ENCODE data around the gene RERE.

Gene RERE

GRCh38 chr1:8684590-8684989 is 132.8 kb downstream of the RERE start:
- no peak for DNase-seq

GRCh38 chr1:8682573-8682972 is 134.9 kb downstream of the RERE start:
- no peak for DNase-seq

DNA sequence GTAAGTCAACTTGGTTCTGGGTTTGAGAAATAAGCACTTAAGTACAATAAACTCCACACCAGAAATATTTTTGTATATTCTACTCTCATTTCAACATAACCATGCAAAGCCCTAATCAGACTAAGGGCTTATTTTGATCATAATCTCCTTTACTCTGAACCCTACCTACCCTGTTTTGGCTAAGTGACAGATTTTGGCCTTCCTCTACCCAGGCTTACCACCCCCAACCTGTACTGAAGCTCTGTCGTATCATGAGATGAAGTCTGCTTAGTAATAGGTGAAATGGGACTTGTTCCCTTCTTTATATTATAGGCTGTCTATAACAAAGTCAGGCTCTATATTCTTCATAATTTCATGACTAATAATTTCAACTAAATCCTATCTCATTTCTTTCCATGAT is 135.5 kb downstream of the RERE start:
- no peak for DNase-seq

GRCh38 chr1:8680664-8681650 is 136.5 kb downstream of the RERE start:
- DNase-seq = no peak

GRCh38 chr1:8679929-8680663 is 137.3 kb downstream of the RERE start:
- no peak for DNase-seq

- DNase-seq = no peak
Measured at GRCh38 chr1:8679395-8679800, 138.0 kb downstream of the RERE start.

- no peak for DNase-seq
Measured at GRCh38 chr1:8678673-8679394, 138.6 kb downstream of the RERE start.

DNA sequence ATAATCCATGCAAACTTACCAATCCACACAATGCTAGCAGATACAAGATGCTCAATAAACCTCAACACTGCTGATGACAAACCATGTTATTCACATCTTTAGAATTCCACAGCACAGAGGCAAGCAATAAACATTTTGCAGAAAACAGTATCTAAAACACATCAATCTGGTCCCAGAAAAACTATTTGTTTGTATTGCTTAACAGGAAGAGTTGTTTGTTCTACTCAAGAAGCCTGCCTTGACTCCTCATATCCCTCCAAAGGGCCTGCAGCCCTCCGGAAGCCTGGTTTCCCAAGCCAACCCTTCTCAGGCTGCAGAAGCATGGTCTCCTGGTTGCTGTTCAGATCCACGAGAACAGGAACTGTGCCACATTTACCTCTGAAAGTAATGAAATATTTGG is 139.7 kb downstream of the RERE start:
- DNase-seq = no peak

DNA sequence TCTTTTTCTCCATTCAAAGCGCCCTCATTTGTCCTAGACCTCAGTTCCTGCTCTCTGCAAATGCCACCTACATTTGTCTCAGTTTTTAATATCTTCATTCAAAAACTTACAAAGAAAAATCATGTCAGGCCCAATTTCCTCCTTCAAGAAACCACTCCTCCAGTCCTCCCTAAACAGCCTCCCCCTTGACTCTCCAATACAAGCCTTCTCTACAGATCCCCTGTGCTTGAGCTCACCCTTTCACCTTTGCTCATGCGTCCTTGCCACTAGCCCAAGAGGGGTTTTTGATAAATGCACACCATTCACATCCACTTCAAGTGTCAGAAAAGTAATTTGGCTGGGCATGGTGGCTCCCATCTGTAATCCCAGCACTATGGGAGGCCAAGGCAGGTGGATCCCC is 140.6 kb downstream of the RERE start:
- DNase-seq = no peak

DNA sequence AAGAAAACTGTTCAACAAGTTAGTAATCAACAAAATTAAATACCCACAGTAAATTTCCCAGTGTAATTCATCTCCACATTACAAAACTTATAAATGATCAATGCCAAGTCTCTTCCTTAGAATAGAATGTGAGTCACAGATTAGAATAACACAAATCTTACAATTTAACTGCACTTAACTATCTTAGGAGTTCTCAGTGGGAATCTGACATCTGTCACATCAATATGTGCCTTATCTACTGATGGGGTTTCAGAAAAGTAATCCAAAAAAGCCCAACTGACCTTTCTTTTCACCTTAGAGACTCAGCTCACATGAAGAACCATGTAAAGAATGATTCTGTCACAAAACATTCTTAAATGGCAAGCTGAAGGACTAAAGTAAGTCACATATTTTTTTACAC is 141.4 kb downstream of the RERE start:
- no peak for DNase-seq

- no peak for DNase-seq
Measured at GRCh38 chr1:8674912-8675311, 142.5 kb downstream of the RERE start.

- DNase-seq = no peak
Measured at GRCh38 chr1:8674481-8674880, 143.0 kb downstream of the RERE start.

DNA sequence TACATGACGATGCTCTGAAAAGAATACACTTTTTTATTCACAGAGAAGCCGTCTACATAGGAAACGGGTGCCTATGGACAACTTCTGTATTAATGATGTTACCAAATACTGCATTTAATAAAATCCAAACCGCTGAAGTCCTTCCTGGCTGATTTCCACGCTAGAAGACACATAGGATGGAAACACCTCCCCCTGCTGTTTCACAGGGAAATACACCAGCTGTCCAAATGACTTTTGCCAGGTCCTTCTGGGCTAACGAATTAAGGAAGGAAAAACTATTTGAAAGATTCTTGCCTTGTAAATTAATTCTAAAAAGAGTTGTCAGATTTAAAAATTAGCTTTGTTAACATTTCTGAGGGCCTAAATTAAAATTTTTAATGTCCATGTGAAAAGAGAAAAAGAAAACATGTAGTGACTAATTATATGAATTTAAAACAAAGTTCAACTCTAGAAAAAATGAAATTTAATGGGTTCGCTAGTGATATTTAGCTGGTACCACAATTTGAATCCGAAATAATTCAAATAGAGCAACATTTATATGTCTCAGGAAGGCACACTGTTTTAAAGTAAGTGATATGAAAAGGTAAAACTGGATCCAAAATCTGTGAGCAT is 146.0 kb downstream of the RERE start:
- DNase-seq = no peak

DNA sequence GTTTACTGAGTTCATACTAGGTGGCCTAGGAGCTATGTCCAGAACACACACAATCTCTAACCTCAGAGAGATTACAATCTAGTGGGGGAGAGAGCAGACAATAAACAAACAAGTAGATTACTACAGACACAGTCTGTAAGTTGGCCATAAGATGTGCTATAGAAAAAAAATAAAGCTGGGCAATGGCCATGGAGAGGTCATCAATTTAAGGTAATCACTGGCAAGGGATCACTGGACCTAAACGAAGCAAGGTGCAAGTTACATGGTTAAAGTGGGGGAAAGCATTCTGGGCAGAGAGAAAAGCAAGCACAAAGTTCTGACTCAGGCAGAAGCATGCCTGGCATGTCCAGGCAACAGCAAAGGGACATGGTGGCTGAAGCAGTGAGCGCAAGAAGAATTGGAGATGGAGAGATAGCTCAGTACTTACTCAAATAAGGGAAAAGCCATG is 147.0 kb downstream of the RERE start:
- no peak for DNase-seq

GRCh38 chr1:8669606-8670335 is 147.7 kb downstream of the RERE start:
- no peak for DNase-seq

DNA sequence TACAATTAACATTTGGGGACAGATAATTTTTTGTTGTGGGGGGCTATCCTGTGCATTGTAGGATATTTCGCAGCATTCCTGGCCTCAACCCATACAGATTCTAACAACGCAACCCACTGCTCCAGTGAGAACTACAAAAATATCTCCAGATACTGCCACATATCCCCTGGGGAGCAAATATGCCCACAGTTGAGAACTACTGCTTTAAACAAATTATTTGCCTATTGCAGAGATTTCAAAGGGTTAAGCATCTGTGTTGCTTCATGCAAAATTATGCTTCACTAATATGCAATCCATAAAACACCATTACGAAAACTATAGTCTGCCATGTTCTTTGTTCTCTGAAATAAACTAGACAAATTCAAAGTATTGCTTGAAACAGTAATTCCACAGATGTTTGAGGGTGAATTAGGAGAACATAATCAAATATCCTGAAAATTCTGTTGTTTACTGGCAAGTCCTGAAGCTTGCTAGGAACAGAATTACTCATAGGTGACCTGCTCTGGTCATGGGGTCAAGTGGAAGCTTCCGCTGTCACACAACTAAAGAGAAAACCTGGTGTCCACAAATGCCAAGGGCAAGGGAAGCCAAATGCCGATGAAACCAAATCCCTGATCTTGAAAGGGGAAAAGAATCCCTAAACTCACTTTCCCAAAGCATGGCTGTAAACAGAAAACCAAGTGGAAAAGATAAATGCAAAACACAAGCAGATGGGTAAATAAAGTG is 149.4 kb downstream of the RERE start:
- no peak for DNase-seq

- DNase-seq = no peak
Measured at GRCh38 chr1:8666389-8667167, 150.9 kb downstream of the RERE start.

- DNase-seq = no peak
Measured at GRCh38 chr1:8665833-8666232, 151.6 kb downstream of the RERE start.

DNA sequence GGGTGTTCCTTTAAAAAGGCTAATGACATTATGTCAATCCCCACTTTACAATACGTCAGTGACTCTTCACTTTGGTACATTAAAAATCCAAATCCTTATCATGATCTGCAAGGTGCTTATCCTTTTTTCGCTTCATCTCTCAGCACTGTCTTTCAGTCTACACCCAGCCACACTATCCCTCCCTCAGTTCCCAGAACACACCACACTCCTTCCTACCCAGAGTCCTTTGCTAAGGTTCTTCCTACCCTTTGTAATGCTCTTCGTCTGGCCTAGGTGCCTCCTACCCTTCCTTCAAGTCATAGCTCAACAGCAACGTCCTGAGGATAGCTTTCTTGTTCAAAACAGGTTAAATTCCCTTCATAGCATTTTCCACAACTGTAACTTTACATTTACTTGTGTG is 152.6 kb downstream of the RERE start:
- DNase-seq = no peak

GRCh38 chr1:8663915-8664329 is 153.5 kb downstream of the RERE start:
- DNase-seq = no peak

Measured in NCI-H2107 (cell line).